ENCODE measurements around the gene TPRN.

Gene TPRN

DNA sequence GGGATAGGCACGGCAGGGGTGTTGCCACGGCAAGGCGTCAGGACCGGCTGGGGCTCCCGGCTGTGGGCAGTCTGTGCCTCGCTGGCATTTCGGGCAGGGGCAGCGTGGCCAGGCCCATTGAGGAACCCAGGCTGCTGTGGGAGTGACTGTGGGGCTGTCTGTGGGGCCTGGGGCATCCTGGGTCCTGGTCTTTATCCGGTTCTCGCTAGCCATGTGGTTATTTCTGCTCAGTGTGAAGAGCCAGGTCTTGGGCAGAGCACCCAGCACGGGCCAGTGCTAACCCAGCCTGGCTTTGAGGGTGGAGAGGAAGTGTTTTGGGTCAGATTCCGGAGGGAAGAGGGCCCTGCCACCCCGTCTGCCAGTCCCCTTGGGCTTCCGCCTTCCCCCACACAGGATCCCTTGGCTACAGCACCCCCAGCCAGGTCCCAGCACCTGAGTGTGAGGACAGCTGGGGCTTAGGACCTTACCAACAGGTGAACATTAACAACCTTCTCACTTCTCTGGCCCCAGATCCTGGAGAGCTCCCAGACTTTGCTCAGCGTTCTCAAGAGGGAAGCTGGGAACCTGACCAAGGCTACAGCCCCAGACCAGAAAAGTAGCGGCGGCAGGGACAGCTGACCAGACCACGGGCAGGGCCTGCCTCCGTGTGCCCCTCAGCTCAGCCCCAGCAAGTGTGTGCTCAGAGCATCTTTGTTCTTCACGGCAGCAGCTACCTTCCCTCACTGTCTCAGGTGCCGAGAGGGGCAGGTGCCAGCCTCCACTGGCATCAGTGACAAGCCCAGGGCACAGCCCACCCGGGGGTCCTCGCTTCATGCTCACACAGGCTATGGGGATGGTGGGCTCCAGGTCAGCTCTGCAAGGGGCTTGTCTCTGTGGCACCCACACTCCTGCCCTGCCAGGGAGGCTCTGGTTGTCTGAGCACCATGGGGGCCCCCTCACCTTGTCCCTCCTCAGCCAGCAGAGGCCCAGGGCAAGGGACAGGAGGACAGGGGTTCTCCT lies 10.9 kb downstream of the TPRN start:
- DNase-seq (ENCODE audit: low read depth, low spot score) = no peak

DNA sequence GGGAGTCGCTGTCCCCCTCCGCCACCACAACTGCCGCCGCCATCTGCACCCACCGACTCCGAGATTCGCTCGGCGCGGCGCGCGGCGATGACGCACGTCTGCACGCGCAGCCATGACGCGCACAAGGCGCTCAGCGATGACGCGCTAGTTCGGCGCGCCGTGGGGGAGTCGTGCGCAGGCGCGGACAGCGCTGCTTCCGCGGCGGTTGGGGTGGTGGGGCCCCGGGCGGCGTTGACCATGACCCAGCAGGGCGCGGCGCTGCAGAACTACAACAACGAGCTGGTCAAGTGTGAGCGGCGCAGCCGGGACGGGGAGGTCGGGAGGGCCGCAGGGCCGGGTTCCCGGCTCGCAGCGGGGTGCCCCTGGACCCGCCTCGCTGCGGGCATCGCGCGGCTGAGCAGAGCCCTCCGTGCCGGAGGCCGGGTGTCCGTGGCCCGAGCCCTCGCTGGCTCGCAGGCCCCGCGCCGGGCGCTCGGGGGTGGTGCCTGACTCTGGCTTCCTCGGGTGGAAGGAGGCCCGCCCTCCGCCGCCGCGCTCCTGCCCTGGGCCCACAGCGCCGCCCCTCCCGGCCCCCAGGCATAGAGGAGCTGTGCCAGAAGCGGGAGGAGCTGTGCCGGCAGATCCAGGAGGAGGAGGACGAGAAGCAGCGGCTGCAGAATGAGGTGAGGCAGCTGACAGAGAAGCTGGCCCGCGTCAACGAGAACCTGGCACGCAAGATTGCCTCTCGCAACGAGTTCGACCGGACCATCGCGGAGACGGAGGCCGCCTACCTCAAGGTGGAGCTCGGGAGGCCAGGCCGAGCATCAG lies 11.8 kb downstream of the TPRN start, which contains the start of the genes ANAPC2 and SSNA1:
ANAPC2 (minus strand) TSS at position 71 of the 807 bp plus-strand sequence; CDS start at position 43, 28 bp downstream.
SSNA1 (plus strand) TSS at position 187 of the 807 bp plus-strand sequence; CDS start at position 238, 51 bp downstream.
- DNase-seq (ENCODE audit: low read depth, low spot score) = peak; percentile 82

DNA sequence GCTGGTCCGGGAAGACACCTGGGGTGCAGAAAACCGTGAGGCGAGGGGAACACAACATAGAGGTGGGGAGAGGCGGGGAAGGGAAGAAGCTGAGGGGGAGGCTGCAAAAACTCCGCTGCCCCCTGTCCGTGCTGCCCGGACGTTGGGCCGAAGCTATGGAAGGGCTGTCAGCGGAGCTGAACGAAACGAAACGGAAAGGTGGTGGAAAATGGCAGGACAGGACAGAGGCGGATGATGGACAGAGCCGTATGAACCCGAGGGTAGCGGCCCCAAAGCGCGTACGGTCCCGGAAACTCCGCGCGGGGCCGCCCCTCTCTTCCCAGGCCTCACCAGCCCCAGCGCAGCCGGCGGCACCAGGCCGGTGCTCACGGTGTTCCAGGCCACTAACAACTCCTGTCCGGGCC lies 12.5 kb downstream of the TPRN start:
- DNase-seq (ENCODE audit: low read depth, low spot score) = no peak

DNA sequence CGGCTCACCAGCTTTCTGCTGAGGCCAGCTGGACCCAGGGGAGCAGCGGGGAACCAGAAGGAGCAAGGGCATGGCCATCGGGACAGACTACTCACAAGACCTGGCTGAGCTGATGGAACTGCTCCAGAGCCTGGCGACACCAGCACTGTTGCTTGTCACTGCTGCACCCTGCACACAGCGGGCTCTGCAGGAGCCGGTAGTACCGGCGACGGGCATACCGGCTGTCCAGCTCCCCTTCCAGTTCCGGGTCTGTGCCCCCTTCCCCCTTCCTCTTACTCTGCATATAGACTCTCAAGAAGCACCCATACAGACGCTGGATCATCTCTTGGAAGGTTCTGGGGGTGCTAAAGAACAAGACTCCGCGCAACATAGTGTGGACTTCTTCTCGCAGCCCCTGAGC lies 13.2 kb downstream of the TPRN start:
- DNase-seq (ENCODE audit: low read depth, low spot score) = no peak

DNA sequence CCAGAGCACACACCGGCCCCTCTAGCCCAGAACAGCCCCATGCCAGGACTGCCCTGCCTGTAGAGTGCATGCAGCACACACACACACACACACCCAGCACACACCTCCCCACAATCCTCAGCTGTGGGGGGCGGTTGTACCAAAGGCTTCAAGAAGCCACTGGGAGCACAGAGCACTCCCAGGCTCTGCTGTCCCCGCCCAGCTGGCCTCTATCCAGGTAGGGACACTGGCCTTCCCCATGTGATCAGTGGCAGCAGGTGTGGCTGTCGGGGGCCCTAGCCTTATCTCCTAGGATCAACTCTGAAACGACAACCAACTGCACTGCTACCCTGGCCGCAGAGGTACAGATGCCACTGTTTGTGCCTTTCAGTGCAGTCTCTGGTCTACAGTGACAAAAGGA lies 14.2 kb downstream of the TPRN start:
- no peak for DNase-seq (ENCODE audit: low read depth, low spot score)

DNA sequence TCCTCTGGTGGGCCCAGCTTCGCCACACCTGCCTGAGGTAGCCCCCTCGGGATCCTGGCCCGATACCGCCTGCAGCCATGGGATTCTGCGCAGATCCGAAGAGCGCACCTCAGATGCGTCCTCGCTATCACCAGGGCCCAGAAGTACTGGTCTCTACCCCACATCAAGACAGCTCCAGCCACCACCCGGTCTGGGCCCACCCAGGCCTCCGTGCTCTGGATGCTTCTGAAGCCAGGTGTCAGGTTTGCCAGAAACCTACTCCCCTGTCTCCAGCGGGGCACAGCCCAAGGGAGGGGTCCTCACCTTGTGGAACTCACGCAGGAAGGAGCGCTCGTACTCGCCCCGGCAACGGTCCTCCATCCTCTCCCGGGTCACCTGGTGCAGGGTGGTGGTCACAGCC lies 14.6 kb downstream of the TPRN start:
- no peak for DNase-seq (ENCODE audit: low read depth, low spot score)

DNA sequence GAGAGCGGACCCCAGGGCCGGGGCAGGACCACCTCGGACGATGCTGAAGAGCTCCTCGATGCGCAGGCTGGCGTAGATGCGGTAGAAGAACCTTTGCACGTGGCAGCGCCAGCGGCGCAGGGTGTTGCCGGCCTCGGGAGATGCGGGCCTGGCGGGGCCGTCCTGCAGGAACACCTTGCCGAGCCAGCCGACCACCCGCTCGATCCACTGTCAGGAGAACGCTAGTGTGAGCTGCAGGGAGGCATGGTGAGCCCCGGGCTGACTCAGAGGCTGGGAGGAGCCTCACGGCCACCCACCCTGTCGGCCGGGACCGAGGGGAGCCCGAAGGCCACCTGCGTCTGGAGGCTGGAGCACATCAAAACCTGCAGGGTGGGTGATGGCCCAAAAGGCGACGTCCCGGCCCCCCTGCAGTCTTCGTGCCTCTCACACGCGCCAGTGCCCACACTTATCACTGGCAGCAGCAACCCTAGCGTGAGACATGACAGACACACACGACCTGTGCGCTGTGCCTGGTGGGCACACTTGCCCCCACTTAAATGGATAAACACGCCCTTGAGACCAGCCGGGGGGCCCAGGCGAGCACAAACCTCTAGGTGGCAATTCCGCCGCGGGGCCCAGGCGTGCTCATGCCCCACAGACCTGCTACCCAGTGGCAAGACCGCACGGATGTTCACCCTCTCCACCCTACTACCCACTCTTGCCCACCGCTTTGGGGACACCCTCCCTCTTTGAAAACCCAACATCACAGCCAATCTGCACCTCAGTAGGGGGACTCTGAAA lies 15.5 kb downstream of the TPRN start:
- DNase-seq (ENCODE audit: low read depth, low spot score) = no peak

DNA sequence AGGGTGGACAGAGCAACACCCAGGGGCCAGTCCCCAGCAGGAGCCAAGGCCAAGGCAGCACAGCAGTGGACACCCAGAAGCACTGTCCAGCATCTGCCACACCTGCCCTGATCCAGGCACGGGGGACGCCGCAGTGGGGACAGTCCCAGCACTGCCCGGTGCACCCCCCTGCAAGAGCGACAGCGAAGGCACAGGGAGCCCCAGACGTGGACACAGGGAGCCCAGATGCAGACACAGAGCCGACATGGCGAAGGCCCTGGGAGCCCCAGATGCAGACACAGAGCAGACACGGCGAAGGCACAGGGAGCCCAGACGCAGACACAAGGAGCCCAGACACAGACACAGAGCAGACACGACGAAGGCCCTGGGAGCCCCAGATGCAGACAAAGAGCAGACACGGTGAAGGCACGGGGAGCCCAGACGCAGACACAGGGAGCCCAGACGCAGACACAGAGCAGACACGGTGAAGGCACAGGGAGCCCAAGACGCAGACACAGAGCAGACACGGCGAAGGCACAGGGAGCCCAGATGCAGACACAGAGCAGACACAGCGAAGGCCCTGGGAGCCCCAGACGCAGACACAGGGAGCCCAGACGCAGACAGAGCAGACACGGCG lies 16.5 kb downstream of the TPRN start:
- no peak for DNase-seq (ENCODE audit: low read depth, low spot score)

DNA sequence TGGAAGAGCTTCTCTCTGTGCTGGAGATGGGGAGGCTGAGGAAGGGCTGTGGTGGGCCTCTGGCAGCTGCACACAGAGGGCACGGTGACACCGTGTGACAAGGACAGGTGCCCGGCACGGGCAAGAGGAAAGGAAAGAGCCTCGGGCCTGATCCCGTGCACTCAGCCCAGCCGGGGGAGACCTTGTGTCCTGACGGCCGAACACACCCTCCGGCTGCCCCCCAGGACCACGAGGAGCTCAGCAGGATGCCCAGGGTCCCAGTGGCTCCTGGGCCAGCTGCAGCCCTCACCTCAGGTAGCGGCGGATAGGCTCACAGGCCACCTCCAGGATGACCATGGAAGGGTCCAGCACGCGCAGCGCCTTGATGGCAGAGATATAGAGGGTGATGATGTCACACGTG lies 17.7 kb downstream of the TPRN start:
- DNase-seq (ENCODE audit: low read depth, low spot score) = no peak

DNA sequence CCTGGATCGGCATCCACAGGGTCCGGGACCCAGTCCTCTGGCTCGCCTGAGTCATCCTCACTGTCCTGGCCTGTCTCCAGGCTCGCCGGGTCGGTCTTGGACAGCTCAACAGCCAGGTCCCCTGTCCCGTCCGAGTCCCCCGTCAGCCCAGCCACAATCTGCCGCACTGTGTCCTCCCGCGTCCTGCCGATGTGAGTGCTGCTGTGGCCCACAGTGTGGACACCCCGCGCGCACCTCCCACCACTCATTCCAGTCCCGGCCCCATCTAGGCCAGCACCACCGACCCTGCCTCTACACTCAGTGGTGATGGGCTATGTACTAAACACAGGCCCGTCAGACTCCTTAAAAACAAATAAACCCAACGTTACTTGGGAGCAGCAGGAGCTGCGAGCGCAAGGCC lies 18.9 kb downstream of the TPRN start:
- DNase-seq (ENCODE audit: low read depth, low spot score) = no peak

DNA sequence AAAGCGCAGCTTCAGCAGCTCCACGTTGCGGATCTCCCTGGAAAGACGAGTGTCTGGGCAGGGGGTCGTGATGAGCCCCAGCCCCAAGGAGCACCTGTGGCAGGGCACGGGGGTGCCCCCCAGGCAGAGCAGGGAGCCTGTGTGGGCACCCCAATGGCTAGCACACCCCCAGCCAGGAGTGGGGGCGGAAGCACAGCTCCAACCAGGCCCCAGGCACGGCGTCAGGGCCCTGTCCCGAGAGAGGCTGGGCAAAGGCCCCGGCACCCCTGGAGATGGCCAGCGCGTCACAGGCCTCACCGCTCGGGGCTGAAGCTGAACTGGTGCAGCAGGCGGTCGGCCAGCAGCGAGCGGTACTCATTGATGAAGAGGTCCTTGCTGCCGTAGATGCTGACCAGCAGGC lies 20.1 kb downstream of the TPRN start:
- no peak for DNase-seq (ENCODE audit: low read depth, low spot score)

DNA sequence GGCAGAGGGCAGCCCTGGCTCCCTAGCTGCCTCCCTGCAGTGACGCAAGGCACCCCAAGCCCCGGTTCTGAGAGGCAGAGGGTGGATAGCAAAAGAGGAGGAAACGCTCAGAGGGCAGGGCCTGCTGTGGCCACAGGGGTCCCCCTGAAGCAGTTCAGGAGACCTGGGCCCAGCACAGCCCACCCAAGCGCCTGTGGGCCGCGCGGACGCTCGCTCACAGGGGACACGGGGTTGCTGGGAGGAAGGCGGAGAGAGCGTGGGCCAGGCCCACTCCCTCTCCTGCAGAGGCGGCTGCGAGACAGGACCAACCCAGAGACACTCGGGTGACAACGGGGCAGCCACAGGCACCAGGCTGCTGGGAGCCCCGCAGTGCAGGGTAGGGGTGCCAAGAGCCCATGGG lies 20.8 kb downstream of the TPRN start:
- no peak for DNase-seq (ENCODE audit: low read depth, low spot score)

DNA sequence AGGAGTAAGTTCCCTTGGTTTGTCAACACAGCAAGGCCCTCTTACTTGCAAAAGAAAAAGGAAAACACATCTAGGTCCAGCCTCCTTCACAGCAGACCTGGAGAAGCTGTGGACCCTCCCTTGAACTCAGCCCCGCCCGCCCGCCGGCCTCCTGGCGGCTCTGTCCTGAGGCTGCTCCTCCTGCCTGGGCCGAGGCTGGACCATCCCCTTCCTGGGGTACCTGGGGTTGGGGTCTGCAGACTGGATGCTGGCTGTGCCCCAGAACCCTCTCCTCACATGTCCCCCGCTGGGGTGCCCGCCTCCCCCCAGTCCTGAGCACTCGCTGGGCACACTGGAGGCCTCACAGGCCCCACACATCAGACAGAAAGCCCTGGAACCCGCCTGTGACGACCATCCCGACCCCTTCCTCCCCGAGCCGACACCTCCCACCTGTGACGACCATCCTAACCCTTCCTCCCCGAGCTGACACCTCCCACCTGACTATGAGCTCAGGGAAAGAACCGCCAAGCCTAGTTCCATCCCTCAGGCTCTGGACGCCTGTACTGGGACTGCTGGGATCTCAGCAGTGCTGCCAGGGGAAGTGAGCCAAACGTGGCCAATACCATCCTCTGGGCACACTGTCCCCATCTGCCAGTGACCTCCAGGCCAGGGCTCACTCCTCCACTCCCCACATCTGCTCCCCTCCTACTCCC lies 21.5 kb downstream of the TPRN start:
- DNase-seq (ENCODE audit: low read depth, low spot score) = no peak

DNA sequence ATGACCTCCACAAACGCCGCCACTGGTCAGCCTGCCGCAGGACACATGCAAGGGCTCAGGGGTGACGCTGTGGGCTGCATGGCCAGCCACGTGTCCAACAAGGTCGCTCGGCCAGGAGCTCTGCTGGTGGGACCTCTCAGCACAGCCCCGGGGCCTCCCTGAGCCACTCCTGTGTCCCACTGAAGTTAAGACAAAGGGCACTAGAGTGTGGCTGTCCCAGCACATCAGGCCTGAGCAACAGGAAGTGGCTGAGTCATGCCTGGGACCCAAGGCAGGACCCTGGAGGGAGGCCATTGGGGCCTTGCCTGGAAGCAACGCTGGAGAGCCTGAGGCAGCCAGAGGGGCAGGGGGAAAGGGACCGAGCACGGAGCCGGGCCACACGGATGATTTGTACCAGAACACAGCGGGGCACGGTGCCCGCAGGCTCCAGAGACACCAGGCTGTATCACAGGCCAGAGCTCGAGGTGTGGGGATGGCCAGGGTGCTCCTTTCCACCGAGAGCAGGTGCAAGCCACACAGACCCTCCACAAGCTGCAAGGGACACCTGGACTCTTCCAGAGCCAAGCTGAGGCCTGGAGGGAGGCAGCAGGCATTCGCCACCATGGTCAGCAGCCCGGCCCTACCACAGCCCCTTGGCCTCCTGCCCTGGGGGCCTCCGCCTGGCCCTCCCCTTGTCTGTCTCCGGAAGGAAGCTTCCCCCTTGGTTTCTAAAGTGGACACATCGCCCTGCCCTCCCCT lies 22.2 kb downstream of the TPRN start:
- no peak for DNase-seq (ENCODE audit: low read depth, low spot score)

DNA sequence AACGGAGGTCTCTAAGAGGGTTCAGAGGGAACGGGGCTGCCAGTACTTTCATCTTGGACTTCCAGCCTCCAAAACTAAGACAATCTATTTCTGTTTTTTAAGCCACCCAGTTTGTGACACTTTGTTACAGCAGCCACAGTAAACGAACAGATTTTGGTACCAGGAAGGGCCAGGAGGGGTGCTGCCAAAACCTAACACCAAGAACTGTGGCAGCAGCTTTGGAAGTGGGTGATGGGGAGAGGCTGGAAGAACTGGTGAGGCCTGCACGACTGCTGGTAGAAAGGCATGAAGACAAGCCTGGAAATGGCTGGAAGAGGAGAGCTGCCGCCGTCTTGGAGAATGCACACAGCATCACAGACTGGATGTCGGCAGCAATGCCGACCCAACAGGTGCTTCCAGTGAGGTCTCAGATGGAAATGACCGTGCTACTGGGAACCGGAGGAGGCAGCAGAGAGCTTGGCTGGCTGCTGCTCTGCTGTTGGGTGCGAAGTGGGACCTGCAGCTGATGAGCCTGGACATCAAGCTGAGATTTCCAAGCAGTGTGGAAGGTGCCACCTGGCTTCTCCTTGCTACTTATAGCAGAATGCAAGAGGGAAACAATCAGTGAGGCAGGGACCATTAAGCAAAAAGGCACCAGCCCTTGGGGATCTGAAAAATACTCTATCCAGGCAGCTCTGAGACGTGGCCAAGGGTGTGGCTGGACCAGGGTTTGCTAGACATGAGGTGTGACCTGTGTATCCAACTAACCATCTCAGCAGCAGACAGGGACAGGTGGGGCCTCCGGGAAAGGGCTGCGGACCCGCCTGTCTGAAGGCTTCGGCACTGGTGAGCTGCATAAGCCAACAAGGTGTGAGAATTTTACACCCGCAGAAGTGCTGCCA lies 24.0 kb downstream of the TPRN start:
- DNase-seq (ENCODE audit: low read depth, low spot score) = no peak

DNA sequence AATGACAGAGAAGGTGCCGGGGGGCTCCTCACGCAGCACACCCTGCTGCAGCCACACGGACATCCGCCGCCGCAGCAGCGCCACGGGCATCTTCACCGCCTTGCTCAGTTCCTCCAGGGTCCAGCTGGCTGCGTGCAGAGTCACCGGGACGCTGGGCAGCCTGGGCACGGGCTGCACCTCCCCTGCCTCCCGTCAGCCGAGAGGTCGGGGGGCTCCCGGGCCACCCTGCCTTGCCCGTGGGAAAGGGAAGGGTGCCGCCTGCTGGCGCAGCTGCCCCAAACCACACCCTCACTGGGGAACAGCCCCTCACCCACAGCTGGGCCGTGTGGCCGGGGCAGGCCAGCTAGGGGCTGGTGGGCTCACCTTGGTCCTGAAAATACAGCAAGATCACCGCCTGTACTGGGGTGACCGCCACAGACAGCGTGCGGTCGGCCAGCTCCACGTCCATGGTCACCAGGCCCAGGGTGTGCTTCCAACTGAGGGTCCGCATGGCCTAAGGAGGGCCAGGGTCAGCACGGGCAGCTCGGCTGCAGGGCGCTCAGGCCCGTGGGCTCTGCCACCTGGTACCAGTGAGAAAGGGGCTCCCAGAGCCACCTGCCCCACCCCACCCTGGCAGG lies 25.1 kb downstream of the TPRN start:
- DNase-seq (ENCODE audit: low read depth, low spot score) = no peak

DNA sequence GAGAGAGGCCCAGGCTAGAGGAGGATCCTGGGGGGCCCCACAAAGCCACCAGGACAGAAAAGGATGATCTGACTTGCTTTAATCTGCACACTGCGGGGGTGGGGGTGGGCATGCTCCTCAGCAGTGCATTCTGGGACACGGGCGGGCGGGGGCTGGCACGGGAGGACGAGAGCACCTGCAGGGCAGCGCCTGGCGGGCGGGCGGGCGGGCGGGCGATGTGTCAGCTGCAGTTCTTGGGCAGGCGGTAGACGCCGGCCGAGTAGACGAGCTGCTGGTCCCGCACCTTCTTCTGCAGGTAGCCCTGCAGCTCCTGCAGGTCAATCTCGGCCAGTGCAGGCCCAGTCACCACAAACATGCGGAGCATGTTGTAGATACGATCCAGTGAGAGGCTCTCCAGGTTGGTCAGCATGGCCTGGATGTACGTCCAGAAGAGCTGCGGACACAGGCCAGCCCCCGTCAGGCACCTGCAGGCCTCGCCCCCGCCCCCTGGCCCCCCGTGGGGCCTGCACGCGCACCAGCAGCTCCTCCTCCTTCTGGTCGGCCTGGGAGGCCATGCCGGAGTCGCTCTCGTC lies 25.7 kb downstream of the TPRN start:
- no peak for DNase-seq (ENCODE audit: low read depth, low spot score)

Measured in activated naive CD8-positive, alpha-beta T cell treated with anti-CD3 and anti-CD28 coated beads, Interleukin-2, amount 50 U/mL, for 16 hours (primary cell).